A673 (cell line): Measurements from ENCODE around the gene KMO. TPM values are rescaled to one million over a fixed set of nuclear protein-coding genes. Genes with fewer than 3 reads are reported as not detected.

Experiments used
- BruUV-seq: library from RNA; stranded (reverse); fragments of 400-500 nt; replicated peaks from 2 replicates; lab custom pipeline; 2021; lab: Mats Ljungman, UMichigan
- CTCF ChIA-PET: fragments of 300-600 bp; sonication (Branson Sonifier 250); formaldehyde crosslinking; loops from one replicate; lab custom pipeline; 2022; ENCODE audit warnings: antibody characterized with exemption; lab: Charles Lee
- POLR2A ChIA-PET: fragments of 300-600 bp; sonication (Branson Sonifier 250); formaldehyde crosslinking; loops from one replicate; lab custom pipeline; 2022; ENCODE audit warnings: antibody characterized with exemption; ENCODE audit not compliant: low non-redundant PET; lab: Charles Lee
- DNase-seq: peaks from one replicate; pipeline ENCODE4 v3.0.0-alpha.2; 2015; ENCODE audit warnings: low spot score
- H3K27ac ChIP-seq: fragments of 200-600 bp; sonication (generic); 2 replicates; pipeline ENCODE4 v1.5.1; 2016; ENCODE audit warnings: mixed run types, low read depth, mild to moderate bottlenecking, mixed read lengths, antibody characterized with exemption, low read length; ENCODE audit not compliant: poor library complexity, severe bottlenecking
- H3K27me3 ChIP-seq: fragments of 200-600 bp; sonication (generic); replicated peaks from 2 replicates; pipeline ENCODE4 v1.6.1; 2017; ENCODE audit warnings: mixed run types, low read depth, mild to moderate bottlenecking, mixed read lengths, antibody characterized with exemption, low read length; ENCODE audit not compliant: insufficient read depth, poor library complexity
- H3K36me3 ChIP-seq: fragments of 200-600 bp; sonication (generic); 2 replicates; pipeline ENCODE4 v1.6.1; 2016; ENCODE audit warnings: mixed run types, mild to moderate bottlenecking, mixed read lengths, antibody characterized with exemption, low read length; ENCODE audit not compliant: insufficient read depth, poor library complexity, severe bottlenecking
- H3K4me1 ChIP-seq: fragments of 200-600 bp; sonication (generic); 2 replicates; pipeline ENCODE4 v1.6.1; 2017; ENCODE audit warnings: mixed run types, mild to moderate bottlenecking, mixed read lengths, antibody characterized with exemption, low read length; ENCODE audit not compliant: insufficient read depth, poor library complexity, severe bottlenecking
- H3K4me3 ChIP-seq: fragments of 200-600 bp; sonication (generic); 2 replicates; pipeline ENCODE4 v1.5.1; 2016; ENCODE audit warnings: low read depth, mixed run types, mild to moderate bottlenecking, mixed read lengths, low read length; ENCODE audit not compliant: poor library complexity, severe bottlenecking
- H3K9me3 ChIP-seq: fragments of 200-600 bp; sonication (generic); 2 replicates; pipeline ENCODE4 v1.6.1; 2016; ENCODE audit warnings: mixed run types, low read depth, mild to moderate bottlenecking, mixed read lengths, antibody characterized with exemption, low read length; ENCODE audit not compliant: poor library complexity, severe bottlenecking
- EZH2 ChIP-seq: fragments of 200-600 bp; sonication (generic); IDR thresholded peaks from 2 replicates; pipeline ENCODE4 v1.6.1; 2017; ENCODE audit warnings: borderline replicate concordance, low read depth, mild to moderate bottlenecking, mixed read lengths, antibody characterized with exemption, low read length; ENCODE audit not compliant: poor library complexity, severe bottlenecking
- intact Hi-C: fragments of 100-400 bp; cut with micrococcal nuclease; formaldehyde crosslinking; loops from one replicate; pipeline ENCODE4 v1.10.0; 2022; ENCODE audit not compliant: unreplicated experiment
- total RNA-seq: library from RNA; stranded (reverse); gene quantifications from 2 replicates; pipeline ENCODE4 v1.2.3, GENCODE V29; 2021
- TF ChIP-seq, protein P1 (sequence below): fragments of 300-800, 200-600 bp; sonication (generic); conservative IDR thresholded peaks from 2 replicates; pipeline ENCODE4 v1.5.1; 2017; ENCODE audit warnings: low read depth, mild to moderate bottlenecking, antibody characterized with exemption, low read length, moderate library complexity, mixed read lengths

KMO gene
- total RNA-seq, 1 experiment from 2014 or later = 11.8 TPM

DNA sequence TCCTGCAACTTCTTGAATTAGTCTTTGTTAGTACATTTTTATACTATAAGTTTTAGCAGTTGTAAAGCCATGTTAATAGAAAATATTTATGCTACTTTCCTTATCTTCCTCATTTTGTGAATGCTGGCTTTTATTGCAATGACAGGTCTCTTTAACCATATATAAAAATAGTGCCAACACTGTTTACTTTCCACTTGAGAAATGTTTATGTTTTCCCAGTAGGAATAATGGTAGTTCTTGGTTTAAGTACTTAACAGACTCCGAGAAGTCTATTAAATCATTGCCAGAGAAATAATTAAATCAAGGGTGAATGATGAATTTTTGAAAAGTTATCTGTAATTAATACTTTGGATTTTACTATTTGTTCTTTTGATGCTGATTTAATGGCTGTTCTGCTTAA, 98.3 kb downstream of the KMO start:
- no TSS peak for BruUV-seq
- H3K9me3 ChIP-seq = no peaks in the 10 kb centered on the region
- TF ChIP-seq, protein P1, sequence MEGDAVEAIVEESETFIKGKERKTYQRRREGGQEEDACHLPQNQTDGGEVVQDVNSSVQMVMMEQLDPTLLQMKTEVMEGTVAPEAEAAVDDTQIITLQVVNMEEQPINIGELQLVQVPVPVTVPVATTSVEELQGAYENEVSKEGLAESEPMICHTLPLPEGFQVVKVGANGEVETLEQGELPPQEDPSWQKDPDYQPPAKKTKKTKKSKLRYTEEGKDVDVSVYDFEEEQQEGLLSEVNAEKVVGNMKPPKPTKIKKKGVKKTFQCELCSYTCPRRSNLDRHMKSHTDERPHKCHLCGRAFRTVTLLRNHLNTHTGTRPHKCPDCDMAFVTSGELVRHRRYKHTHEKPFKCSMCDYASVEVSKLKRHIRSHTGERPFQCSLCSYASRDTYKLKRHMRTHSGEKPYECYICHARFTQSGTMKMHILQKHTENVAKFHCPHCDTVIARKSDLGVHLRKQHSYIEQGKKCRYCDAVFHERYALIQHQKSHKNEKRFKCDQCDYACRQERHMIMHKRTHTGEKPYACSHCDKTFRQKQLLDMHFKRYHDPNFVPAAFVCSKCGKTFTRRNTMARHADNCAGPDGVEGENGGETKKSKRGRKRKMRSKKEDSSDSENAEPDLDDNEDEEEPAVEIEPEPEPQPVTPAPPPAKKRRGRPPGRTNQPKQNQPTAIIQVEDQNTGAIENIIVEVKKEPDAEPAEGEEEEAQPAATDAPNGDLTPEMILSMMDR = no peak
- no peak for TF ChIP-seq EZH2
- H3K4me3 ChIP-seq = no peak overlapping the region
- ChIA-PET POLR2A (no interaction called here), CTCF (interaction anchor here (0.6 kb wide), 1 partner anchor 388 kb away, joined by 17 read pairs; no protein-coding TSS in a partner anchor)
- H3K4me1 ChIP-seq = peaks cover 18% of the 10 kb centered on the region
- no peak for DNase-seq
- intact Hi-C loops = no loop called here
- H3K36me3 ChIP-seq = no peaks in the 10 kb centered on the region
- no peak overlapping the region for H3K27ac ChIP-seq
- no peaks in the 10 kb centered on the region for H3K27me3 ChIP-seq

DNA sequence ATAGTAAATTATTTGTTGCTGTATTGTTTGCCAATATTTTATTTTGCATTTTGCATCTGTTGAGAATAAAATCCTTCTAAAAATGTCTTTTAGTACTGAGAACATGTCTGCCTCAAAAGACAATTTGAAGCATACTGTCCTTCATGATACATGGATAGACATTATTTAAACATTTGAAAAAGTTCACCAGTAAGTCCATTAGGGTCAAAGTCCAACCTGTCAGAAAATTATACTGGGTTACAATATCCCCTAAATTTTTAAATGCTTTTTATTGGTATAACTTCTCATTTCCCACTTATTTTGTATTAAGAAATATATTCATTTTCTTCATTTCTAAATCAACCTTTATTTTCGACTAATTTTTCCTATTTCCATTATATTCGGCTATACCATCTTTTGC, 98.7 kb downstream of the KMO start:
- Histone ChIP-seq H3K4me3 (no peak overlapping the region), H3K4me1 (peaks cover 18% of the 10 kb centered on the region), H3K27ac (no peak overlapping the region), H3K27me3 (no peaks in the 10 kb centered on the region), H3K9me3 (no peaks in the 10 kb centered on the region), H3K36me3 (no peaks in the 10 kb centered on the region)
- DNase-seq = no peak
- BruUV-seq = no TSS peak
- POLR2A ChIA-PET = no interaction called here
- intact Hi-C loops = no loop called here
- TF ChIP-seq, protein P1 = no peak
- no peak for TF ChIP-seq EZH2
- CTCF ChIA-PET = no interaction called here

DNA sequence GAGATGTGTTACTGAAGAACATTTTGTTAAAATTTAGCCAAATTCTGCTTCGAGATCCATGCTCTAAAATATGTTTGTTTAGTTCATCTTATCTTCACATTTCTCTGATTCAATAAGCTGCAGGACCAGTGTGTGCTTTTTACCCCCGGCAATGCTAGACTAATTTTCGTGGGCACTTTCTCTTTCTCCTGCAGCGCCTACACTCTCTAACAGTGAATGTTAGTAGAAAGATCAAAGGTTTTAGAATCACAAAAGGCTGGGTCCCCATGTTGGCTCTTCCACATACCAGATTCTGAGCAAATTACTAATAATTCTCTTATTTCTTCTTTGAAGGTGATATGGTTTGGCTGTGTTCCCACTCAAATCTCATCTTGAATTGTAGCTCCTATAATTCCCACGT, 99.5 kb downstream of the KMO start:
- BruUV-seq = no TSS peak
- CTCF ChIA-PET = no interaction called here
- Histone ChIP-seq H3K27me3 (no peaks in the 10 kb centered on the region), H3K36me3 (no peaks in the 10 kb centered on the region), H3K4me1 (peaks cover 18% of the 10 kb centered on the region), H3K27ac (no peak overlapping the region), H3K9me3 (no peaks in the 10 kb centered on the region), H3K4me3 (no peak overlapping the region)
- intact Hi-C loops = no loop called here
- POLR2A ChIA-PET = no interaction called here
- TF ChIP-seq, protein P1 = no peak
- no peak for TF ChIP-seq EZH2
- no peak for DNase-seq
